Loucy (cell line): ENCODE data around the gene ADARB1.

Source experiments
- EZH2phosphoT487 ChIP-seq: fragments of 200-600 bp; IDR thresholded peaks from 2 replicates; pipeline ENCODE4 v1.6.1; 2018; ENCODE audit warnings: antibody characterized with exemption, mild to moderate bottlenecking, moderate library complexity, borderline replicate concordance
- TF ChIP-seq, protein P1 (sequence below): fragments of 200-600 bp; sonication (generic); conservative IDR thresholded peaks from 2 replicates; pipeline ENCODE4 v1.5.1; 2014; ENCODE audit warnings: mild to moderate bottlenecking, antibody characterized with exemption, low read length

DNA sequence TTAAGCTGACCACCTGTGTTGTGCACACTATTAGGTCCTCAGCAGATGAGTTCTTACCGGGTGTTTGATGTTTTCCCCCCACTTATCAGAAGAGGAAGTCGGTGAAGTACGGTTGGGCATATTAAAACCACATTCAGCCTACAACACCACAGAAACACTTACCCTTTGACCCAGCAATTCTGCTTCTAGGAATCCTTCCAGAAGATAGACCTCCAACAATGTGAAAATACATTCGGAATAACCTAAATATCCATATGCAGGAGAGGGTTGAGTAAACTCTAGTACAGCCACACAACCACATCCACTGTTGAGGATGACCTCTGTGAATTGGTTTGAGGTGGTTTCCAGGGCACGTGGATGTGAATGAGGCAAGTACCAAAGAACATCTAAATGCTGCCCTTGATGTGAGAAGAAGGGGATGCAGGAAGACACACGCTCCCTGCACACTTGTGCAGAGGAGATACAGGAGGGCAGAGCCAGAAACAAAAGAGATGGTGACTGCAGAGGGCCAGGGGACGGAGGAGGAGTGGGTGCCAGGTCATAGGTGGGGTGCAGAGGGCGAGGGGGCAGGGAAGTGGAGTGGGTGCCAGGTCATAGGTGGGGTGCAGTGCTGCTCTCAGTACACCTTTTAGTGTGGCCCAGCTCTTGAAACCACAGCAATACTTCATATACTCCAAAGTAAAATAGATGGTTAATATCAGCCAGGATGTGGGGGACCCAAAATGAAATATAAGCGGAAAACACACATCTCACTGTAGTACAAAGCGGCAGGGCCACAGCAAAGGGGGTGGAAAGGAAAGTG lies 12.8 kb downstream of the ADARB1 start:
- TF ChIP-seq, protein P1, sequence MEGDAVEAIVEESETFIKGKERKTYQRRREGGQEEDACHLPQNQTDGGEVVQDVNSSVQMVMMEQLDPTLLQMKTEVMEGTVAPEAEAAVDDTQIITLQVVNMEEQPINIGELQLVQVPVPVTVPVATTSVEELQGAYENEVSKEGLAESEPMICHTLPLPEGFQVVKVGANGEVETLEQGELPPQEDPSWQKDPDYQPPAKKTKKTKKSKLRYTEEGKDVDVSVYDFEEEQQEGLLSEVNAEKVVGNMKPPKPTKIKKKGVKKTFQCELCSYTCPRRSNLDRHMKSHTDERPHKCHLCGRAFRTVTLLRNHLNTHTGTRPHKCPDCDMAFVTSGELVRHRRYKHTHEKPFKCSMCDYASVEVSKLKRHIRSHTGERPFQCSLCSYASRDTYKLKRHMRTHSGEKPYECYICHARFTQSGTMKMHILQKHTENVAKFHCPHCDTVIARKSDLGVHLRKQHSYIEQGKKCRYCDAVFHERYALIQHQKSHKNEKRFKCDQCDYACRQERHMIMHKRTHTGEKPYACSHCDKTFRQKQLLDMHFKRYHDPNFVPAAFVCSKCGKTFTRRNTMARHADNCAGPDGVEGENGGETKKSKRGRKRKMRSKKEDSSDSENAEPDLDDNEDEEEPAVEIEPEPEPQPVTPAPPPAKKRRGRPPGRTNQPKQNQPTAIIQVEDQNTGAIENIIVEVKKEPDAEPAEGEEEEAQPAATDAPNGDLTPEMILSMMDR, result no peak
- TF ChIP-seq EZH2phosphoT487, result no peak
